ENCODE results near the gene BRINP2.

- TF ChIP-seq CTCF (IDR thresholded peaks at IDR 0.05) (no peak), POLR2A (IDR thresholded peaks at IDR 0.05) (no peak)
These were observed 117.2 kb downstream of the BRINP2 start for GRCh38 chr1:177287994-177288393.
